Tibial nerve (tissue), 4 donors: Measurements from ENCODE around the gene BUB1B. TPM values are rescaled to one million over a fixed set of nuclear protein-coding genes. Genes with fewer than 3 reads are reported as not detected.
"Not testable (repeated sequence)": the region's sequence is repeated elsewhere in the genome, so short reads cannot be mapped to it uniquely, and the experiment has no call there.

ENCODE experiments used
- DNase-seq, 2 donors: peaks; one replicate each; pipeline ENCODE4 v3.0.0-alpha.2; 2019; ENCODE audit warnings: low spot score in 2 of 2
- H3K27ac ChIP-seq, 4 donors: fragments of 200-600 bp; sonication (generic) in 3 of 4; one replicate each; pipeline ENCODE4 v1.5.1; 2017 to 2019; ENCODE audit warnings: mild to moderate bottlenecking in 1 of 4
- H3K27me3 ChIP-seq, 2 donors: fragments of 200-600 bp; sonication (generic) in 1 of 2; one replicate each; pipeline versions ENCODE4 v1.5.1 to v1.6.0; 2017 to 2019
- H3K36me3 ChIP-seq, 3 donors: fragments of 200-600 bp; sonication (generic); one replicate each; pipeline ENCODE4 v1.5.1; 2018 to 2019
- H3K4me1 ChIP-seq, 4 donors: fragments of 200-600 bp; sonication (generic) in 3 of 4; one replicate each; pipeline ENCODE4 v1.5.1; 2017 to 2019
- H3K4me3 ChIP-seq, 4 donors: fragments of 200-600 bp; sonication (generic) in 3 of 4; one replicate each; pipeline ENCODE4 v1.5.1; 2017 to 2019; ENCODE audit warnings: mild to moderate bottlenecking in 1 of 4, moderate library complexity in 1 of 4
- H3K9me3 ChIP-seq, 4 donors: fragments of 200-600 bp; sonication (generic) in 3 of 4; one replicate each; pipeline ENCODE4 v1.5.1; 2017 to 2019
- EP300 ChIP-seq, 2 donors: sonication (generic); formaldehyde crosslinking; IDR thresholded peaks; one replicate each; pipeline ENCODE4 v1.6.1; 2017; ENCODE audit warnings: antibody characterized with exemption in 2 of 2, mild to moderate bottlenecking in 1 of 2
- POLR2A ChIP-seq, 2 donors: fragments of 450-650 bp; IDR thresholded peaks; one replicate each; pipeline ENCODE4 v1.6.1; 2017; ENCODE audit warnings: antibody characterized with exemption in 2 of 2, mild to moderate bottlenecking in 2 of 2, moderate library complexity in 2 of 2
- WGBS, 2 donors: methylation state at CpG; one replicate each; pipeline ENCODE4 v1.1.5; 2018; 5-methylcytosine and 5-hydroxymethylcytosine counted together
- total RNA-seq, 4 donors: library from RNA; depleted of rRNA; stranded (reverse); fragments of >200 nt; gene quantifications; one replicate each; pipeline ENCODE4 v1.1.0, GENCODE V29; 2016
- TF ChIP-seq, protein P1 (sequence below), 5 experiments: fragments of 200-600 bp in 3 of 5; fragments of 450-650 bp in 2 of 5; sonication (generic) in 3 of 5; IDR thresholded peaks; one replicate each; pipeline ENCODE4 v1.5.1; 2016 to 2019; ENCODE audit warnings: antibody characterized with exemption in 5 of 5, mild to moderate bottlenecking in 3 of 5, moderate library complexity in 2 of 5

Gene BUB1B
- total RNA-seq, 4 donors from 2014 or later, result 0.22 to 6.9 (median 3.9) TPM; not detected in 1

DNA sequence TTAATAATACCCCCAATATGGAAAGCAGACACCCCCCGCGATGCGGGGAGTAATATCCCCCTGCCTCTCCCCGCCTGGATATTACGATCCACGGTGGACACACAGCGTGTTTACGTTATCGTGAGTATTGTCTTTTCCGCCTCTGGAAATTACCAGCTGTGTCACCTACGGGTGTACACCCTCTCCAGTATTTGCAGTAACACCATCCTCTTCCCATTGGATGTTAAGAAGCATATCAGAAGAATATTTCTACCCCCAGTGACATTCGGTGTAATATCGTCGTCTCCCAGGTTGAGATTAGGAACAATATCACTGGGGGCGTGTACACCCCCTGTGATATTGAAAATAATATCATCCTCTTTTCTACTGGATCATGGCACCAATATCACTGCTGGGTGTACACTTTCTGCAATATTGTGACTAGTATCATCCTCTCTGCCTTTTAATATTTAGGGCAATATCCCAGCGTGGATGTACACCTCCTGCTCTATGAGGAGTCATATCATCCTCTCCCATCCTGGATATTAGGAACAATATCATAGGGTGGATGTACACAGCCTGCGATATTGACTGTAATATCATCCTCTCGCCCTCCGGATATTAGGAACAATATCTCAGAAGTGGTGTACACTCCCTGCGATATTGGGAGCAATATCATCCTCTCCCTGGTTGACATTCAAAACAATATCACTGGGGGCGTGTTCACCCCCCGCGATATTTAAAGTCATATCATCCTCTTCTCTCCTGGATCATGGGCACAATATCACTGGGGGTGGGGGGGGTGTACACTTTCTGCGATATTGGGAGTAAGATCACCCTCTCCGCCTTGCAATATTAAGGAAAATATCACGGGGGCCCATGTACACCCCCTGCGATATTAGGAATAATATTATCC is 31.9 kb upstream of the BUB1B start:
- DNase-seq, result no peak
- TF ChIP-seq EP300 (IDR thresholded peaks at IDR 0.05) (no peak), POLR2A (IDR thresholded peaks at IDR 0.05) (no peak)
- TF ChIP-seq, protein P1, sequence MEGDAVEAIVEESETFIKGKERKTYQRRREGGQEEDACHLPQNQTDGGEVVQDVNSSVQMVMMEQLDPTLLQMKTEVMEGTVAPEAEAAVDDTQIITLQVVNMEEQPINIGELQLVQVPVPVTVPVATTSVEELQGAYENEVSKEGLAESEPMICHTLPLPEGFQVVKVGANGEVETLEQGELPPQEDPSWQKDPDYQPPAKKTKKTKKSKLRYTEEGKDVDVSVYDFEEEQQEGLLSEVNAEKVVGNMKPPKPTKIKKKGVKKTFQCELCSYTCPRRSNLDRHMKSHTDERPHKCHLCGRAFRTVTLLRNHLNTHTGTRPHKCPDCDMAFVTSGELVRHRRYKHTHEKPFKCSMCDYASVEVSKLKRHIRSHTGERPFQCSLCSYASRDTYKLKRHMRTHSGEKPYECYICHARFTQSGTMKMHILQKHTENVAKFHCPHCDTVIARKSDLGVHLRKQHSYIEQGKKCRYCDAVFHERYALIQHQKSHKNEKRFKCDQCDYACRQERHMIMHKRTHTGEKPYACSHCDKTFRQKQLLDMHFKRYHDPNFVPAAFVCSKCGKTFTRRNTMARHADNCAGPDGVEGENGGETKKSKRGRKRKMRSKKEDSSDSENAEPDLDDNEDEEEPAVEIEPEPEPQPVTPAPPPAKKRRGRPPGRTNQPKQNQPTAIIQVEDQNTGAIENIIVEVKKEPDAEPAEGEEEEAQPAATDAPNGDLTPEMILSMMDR (IDR thresholded peaks at IDR 0.05), result no peak
- Histone ChIP-seq H3K4me1 (no peaks in the 10 kb centered on the region), H3K27me3 (peaks cover 0 to 4% of the 10 kb centered on the region in 2 donors), H3K36me3 (no peaks in the 10 kb centered on the region), H3K9me3 (no peaks in the 10 kb centered on the region), H3K27ac (no peak overlapping the region), H3K4me3 (no peak overlapping the region)
- 83 to 84% methylated on average over 27 of the region's 27 CpGs for WGBS, 2 donors

DNA sequence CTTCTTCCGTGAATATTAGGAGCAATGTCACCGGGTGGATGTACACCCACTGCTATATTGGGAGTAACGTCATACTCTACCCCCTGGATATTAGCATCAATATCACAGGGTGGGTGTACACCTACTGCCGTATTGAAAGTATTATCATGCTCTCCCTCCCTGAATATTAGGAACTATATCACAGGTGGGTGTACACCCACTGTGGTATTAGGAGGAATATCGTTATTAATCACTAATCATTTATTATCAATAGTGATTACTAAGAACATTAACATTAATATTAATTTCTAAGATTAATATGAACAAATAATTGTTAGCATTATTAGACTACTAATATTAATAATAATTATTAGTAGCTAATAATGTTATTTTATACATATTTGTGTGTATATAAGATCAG is 30.8 kb upstream of the BUB1B start:
- H3K4me1 ChIP-seq, result no peaks in the 10 kb centered on the region
- H3K27me3 ChIP-seq, result peaks cover 0 to 4% of the 10 kb centered on the region in 2 donors
- H3K4me3 ChIP-seq, result no peak overlapping the region
- TF ChIP-seq POLR2A (IDR thresholded peaks at IDR 0.05), result no peak
- no peak for TF ChIP-seq EP300 (IDR thresholded peaks at IDR 0.05)
- TF ChIP-seq, protein P1 (IDR thresholded peaks at IDR 0.05), result no peak
- no peak for DNase-seq
- H3K36me3 ChIP-seq, result no peaks in the 10 kb centered on the region
- H3K27ac ChIP-seq, result no peak overlapping the region
- WGBS, 2 donors, result 82 to 85% methylated on average over 5 of the region's 5 CpGs
- no peaks in the 10 kb centered on the region for H3K9me3 ChIP-seq

DNA sequence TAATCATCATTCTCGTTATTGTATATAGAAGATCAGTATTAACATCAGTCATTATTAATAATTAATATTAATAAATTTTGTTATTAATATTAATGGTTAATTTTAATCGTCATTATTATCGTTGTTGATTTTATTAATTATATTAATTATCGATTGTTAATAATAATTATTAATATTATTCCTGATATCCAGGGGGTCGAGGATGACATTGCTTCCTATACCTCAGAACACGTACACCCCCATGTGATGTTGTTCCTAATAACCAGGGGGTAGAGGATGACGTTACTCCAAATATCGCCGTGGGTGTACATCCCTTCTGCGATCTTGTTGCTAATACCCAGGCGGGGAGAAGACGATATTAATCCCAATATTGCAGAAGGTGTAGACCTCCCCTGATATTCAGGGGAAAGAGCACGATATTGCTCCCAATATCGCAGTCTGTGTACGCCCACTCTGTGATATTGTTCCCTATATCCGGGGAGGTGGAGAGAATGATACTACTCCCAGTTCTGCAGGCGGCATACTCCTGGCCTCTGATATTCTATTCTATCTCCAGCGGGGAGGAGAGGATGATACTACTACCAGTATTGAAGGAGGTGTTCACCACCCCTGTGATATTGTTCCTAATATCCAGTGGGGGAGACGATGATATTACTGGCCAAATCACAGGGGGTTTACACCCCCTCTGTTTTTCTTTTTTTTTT is 29.9 kb upstream of the BUB1B start:
- TF ChIP-seq POLR2A (IDR thresholded peaks at IDR 0.05) (no peak), EP300 (IDR thresholded peaks at IDR 0.05) (no peak)
- TF ChIP-seq, protein P1 (IDR thresholded peaks at IDR 0.05), result no peak
- WGBS, 2 donors, result 88 to 92% methylated on average over 19 of the region's 19 CpGs

DNA sequence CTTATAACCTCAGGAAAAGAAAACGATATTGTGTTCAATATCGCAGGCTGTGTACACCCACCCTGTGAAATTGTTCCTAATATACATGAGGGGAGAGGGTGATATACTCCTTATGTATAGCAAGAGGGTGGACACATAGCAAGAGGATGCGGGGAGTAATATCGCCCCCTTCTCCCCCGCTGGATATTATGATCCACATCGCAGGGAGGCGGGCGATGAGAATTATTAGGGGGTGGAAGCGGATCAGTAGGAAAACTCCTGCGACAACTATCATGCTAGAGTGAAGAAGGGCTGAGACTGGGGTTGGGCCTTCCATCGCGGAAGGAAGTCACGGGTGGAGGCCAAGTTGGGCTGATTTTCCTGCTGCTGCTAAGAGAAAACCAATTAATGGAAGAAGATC is 27.3 kb upstream of the BUB1B start:
- Histone ChIP-seq H3K36me3 (no peaks in the 10 kb centered on the region), H3K4me1 (no peaks in the 10 kb centered on the region), H3K4me3 (no peak overlapping the region), H3K9me3 (no peaks in the 10 kb centered on the region), H3K27ac (no peak overlapping the region), H3K27me3 (peaks cover 0 to 2% of the 10 kb centered on the region in 2 donors)
- TF ChIP-seq, protein P1 (IDR thresholded peaks at IDR 0.05), result no peak
- TF ChIP-seq EP300 (IDR thresholded peaks at IDR 0.05) (no peak), POLR2A (IDR thresholded peaks at IDR 0.05) (no peak)
- 90 to 92% methylated on average over 13 of the region's 13 CpGs for WGBS, 2 donors
- no peak for DNase-seq

More for the DNA sequence above, 29.9 kb upstream of the BUB1B start:
- Histone ChIP-seq H3K9me3 (no peaks in the 10 kb centered on the region), H3K4me1 (no peaks in the 10 kb centered on the region), H3K27me3 (peaks cover 0 to 4% of the 10 kb centered on the region in 2 donors), H3K27ac (no peak overlapping the region), H3K4me3 (no peak overlapping the region), H3K36me3 (no peaks in the 10 kb centered on the region)
- no peak for DNase-seq

DNA sequence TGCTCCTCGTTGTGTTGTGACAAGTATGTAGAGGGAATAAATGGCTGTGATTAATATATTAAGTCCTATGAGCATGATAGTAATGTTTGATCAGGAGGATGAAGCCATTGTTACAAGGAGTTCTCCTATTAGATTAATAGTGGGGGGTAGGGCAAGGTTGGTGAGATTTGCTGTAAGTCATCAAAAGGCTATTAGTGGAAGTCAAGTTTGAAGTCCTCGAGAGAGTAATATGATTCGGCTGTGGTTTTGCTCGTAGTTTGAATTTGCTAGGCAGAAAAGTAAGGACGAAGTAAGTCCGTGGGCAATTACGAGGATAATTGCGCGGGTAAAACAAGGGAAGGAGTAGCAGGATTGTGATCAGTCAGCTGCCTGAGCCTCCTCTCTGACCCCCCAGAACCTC is 26.0 kb upstream of the BUB1B start:
- H3K4me3 ChIP-seq, result no peak overlapping the region
- H3K9me3 ChIP-seq, result no peaks in the 10 kb centered on the region
- H3K27ac ChIP-seq, result no peak overlapping the region
- H3K36me3 ChIP-seq, result no peaks in the 10 kb centered on the region
- no peak for DNase-seq
- 67 to 70% methylated on average over 9 of the region's 9 CpGs for WGBS, 2 donors
- no peaks in the 10 kb centered on the region for H3K27me3 ChIP-seq
- no peak for TF ChIP-seq EP300 (IDR thresholded peaks at IDR 0.05)
- TF ChIP-seq POLR2A (IDR thresholded peaks at IDR 0.05), result no peak
- TF ChIP-seq, protein P1 (IDR thresholded peaks at IDR 0.05), result no peak
- no peaks in the 10 kb centered on the region for H3K4me1 ChIP-seq

DNA sequence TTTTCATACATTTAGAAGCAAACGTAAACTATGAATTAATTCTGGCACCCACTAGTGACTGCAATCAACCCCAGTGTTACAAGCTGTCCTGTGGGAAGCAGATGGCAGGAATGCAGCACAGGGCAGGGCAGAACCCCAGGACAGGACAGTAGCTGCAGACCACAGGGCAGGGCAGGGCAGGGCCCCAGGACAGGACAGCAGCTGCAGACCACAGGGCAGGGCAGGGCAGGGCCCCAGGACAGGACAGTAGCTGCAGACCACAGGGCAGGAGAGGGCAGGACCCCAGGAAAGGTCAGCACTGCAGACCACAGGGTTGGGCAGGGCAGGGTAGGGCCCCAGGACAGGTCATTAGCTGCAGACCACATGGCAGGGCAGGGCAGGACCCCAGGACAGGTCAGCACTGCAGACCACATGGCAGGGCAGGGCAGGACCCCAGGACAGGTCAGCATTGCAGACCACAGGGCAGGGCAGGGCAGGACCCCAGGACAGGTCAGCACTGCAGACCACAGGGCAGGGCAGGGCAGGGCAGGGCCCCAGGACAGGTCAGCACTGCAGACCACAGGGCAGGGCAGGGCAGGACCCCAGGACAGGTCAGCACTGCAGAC is 24.9 kb upstream of the BUB1B start:
- H3K27me3 ChIP-seq, H3K27ac ChIP-seq, DNase-seq, H3K4me3 ChIP-seq, H3K4me1 ChIP-seq, H3K9me3 ChIP-seq, H3K36me3 ChIP-seq: not testable (repeated sequence)
- 39 to 62% methylated on average over 1 of the region's 1 CpG for WGBS, 2 donors
